ENCODE measurements around the gene LONP2. TPM values are rescaled to one million over a fixed set of nuclear protein-coding genes. Genes with fewer than 3 reads are reported as not detected.

LONP2 gene
- total and polyA plus RNA-seq, 10 donors, result 20.1 to 75.4 (median 54.1) TPM

GRCh38 chr16:48323783-48324775, 80.0 kb downstream of the LONP2 start:
- WGBS, 5 donors, result 76 to 85% (median 81%) methylated on average over 7 of the region's 7 CpGs
- Histone ChIP-seq H3K9me3 (no peaks in the 10 kb centered on the region), H3K4me1 (peaks cover 2 to 21% (median 6%) of the 10 kb centered on the region in 6 donors), H3K36me3 (peaks cover 0 to 65% (median 7%) of the 10 kb centered on the region in 6 donors), H3K27ac (no peak overlapping the region), H3K27me3 (replicated peaks in 1 of 7) (no peaks in the 10 kb centered on the region), H3K4me3 (no peak overlapping the region)
- DNase-seq, result no peak
- TF ChIP-seq POLR2A (IDR thresholded peaks at IDR 0.05), result no peak
- TF ChIP-seq POLR2AphosphoS5 (IDR thresholded peaks at IDR 0.05), result no peak
- TF ChIP-seq, protein P1, sequence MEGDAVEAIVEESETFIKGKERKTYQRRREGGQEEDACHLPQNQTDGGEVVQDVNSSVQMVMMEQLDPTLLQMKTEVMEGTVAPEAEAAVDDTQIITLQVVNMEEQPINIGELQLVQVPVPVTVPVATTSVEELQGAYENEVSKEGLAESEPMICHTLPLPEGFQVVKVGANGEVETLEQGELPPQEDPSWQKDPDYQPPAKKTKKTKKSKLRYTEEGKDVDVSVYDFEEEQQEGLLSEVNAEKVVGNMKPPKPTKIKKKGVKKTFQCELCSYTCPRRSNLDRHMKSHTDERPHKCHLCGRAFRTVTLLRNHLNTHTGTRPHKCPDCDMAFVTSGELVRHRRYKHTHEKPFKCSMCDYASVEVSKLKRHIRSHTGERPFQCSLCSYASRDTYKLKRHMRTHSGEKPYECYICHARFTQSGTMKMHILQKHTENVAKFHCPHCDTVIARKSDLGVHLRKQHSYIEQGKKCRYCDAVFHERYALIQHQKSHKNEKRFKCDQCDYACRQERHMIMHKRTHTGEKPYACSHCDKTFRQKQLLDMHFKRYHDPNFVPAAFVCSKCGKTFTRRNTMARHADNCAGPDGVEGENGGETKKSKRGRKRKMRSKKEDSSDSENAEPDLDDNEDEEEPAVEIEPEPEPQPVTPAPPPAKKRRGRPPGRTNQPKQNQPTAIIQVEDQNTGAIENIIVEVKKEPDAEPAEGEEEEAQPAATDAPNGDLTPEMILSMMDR (IDR thresholded peaks at IDR 0.05 in 8 of 11, conservative IDR thresholded peaks at IDR 0.05 in 3 of 11), result no peak
- intact Hi-C loops (cut with DNase I; ENCODE audit: low total_unique reads), result no loop called here

DNA sequence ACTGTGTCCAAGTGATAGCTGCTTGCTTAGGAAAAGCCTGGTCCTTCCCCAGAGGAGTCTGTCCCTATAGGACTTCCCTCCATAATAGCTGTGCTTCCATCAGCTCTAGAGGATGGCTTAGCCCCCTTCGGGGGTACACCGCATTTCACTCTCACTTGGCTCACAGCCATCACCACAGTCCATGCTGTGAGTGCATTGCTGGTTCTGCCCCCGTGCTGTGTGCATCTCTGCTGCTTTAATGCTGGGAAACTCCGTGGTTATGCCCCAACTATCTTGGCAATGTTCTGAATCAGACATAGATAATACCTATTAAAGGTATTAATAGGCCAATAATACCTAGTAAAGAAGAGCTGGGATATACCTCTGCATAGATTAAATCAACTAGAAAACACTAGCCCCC, 82.8 kb downstream of the LONP2 start:
- Histone ChIP-seq H3K4me3 (no peak overlapping the region), H3K9me3 (no peaks in the 10 kb centered on the region), H3K4me1 (peaks cover 0 to 14% (median 0%) of the 10 kb centered on the region in 6 donors), H3K27me3 (replicated peaks in 1 of 7) (no peaks in the 10 kb centered on the region), H3K27ac (no peak overlapping the region), H3K36me3 (peaks cover 0 to 62% (median 7%) of the 10 kb centered on the region in 6 donors)
- intact Hi-C loops (cut with DNase I; ENCODE audit: low total_unique reads), result no loop called here
- WGBS, 5 donors, result 69 to 82% (median 75%) methylated on average over 4 of the region's 4 CpGs
- TF ChIP-seq POLR2A (IDR thresholded peaks at IDR 0.05) (no peak), POLR2AphosphoS5 (IDR thresholded peaks at IDR 0.05) (no peak)
- TF ChIP-seq, protein P1 (IDR thresholded peaks at IDR 0.05 in 8 of 11, conservative IDR thresholded peaks at IDR 0.05 in 3 of 11), result no peak
- DNase-seq, result no peak

DNA sequence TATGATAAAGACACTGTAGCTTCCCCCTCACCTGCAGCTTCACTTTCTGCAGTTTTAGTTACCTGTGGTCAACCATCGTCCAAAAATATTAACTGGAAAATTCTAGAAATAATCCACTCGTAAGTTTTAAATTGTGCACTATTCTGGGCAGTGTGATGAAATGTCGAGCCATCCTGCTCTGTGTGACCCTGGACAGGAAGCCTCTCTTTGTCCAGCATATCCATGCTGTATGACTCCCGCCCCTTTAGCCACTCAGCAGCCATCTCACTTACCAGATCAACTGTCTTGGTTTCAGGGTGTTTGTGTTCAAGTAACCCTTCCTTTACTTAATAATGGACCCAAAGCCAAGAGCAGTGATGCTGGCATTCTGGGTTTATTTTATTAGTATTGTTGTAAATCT, 85.0 kb downstream of the LONP2 start:
- peaks cover 0 to 12% (median 0%) of the 10 kb centered on the region in 6 donors for H3K4me1 ChIP-seq
- 78 to 87% (median 81%) methylated on average over 4 of the region's 4 CpGs for WGBS, 5 donors
- no peak overlapping the region for H3K4me3 ChIP-seq
- H3K27ac ChIP-seq, result no peak overlapping the region
- H3K36me3 ChIP-seq, result peaks cover 0 to 64% (median 4%) of the 10 kb centered on the region in 6 donors
- no peaks in the 10 kb centered on the region for H3K27me3 ChIP-seq (replicated peaks in 1 of 7)
- DNase-seq, result no peak
- intact Hi-C loops (cut with DNase I; ENCODE audit: low total_unique reads), result no loop called here
- TF ChIP-seq POLR2AphosphoS5 (IDR thresholded peaks at IDR 0.05), result no peak
- TF ChIP-seq, protein P1 (IDR thresholded peaks at IDR 0.05 in 8 of 11, conservative IDR thresholded peaks at IDR 0.05 in 3 of 11), result no peak
- no peak for TF ChIP-seq POLR2A (IDR thresholded peaks at IDR 0.05)
- no peaks in the 10 kb centered on the region for H3K9me3 ChIP-seq

- Histone ChIP-seq H3K4me1 (peaks cover 0 to 12% (median 0%) of the 10 kb centered on the region in 6 donors), H3K9me3 (no peaks in the 10 kb centered on the region), H3K4me3 (no peak overlapping the region), H3K27ac (no peak overlapping the region), H3K36me3 (peaks cover 0 to 65% (median 14%) of the 10 kb centered on the region in 6 donors), H3K27me3 (replicated peaks in 1 of 7) (no peaks in the 10 kb centered on the region)
- TF ChIP-seq POLR2AphosphoS5 (IDR thresholded peaks at IDR 0.05), result no peak
- TF ChIP-seq, protein P1 (IDR thresholded peaks at IDR 0.05 in 8 of 11, conservative IDR thresholded peaks at IDR 0.05 in 3 of 11), result no peak
- TF ChIP-seq POLR2A (IDR thresholded peaks at IDR 0.05), result no peak
- intact Hi-C loops (cut with DNase I; ENCODE audit: low total_unique reads), result no loop called here
- DNase-seq, result no peak
- 90 to 100% (median 94%) methylated on average over 2 of the region's 2 CpGs for WGBS, 5 donors
These were observed 86.2 kb downstream of the LONP2 start for GRCh38 chr16:48330189-48330840.

Data from spleen (tissue), 11 donors.